ENCODE results near the gene JPT1. TPM values are rescaled to one million over a fixed set of nuclear protein-coding genes. Genes with fewer than 3 reads are reported as not detected.

Gene JPT1
- total RNA-seq, 1 experiment from 2014 or later: 448 TPM

GRCh38 chr17:75110234-75110937, 43.9 kb downstream of the JPT1 start:
- DNase-seq (ENCODE audit: low read depth, low spot score) (no peak), ATAC-seq (no peak)
- in situ Hi-C loops (cut with HindIII; ENCODE audit: low pct_unique_long_range_greater_than_20kb, low sequenced_read_pairs): no loop called here
- intact Hi-C loops (cut with micrococcal nuclease; ENCODE audit: unreplicated experiment): no loop called here
- POLR2A ChIA-PET: interaction anchor here (0.6 to 0.7 kb wide), 3 partner anchors 49 to 284 kb away, joined by 3 read pairs; no protein-coding TSS in a partner anchor
- TF ChIP-seq SIN3A (IDR thresholded peaks at IDR 0.05; ENCODE audit: borderline replicate concordance, insufficient read depth, low read depth, low read length) (no peak), CTCF (IDR thresholded peaks at IDR 0.05) (no peak), REST (IDR thresholded peaks at IDR 0.05; ENCODE audit: insufficient read depth in 1 of 2, low read depth in 2 of 2, low read length in 1 of 2) (no peak)
- Histone ChIP-seq H3K27ac (ENCODE audit: low read length) (peak overlapping the region; percentile 88), H3K4me1 (ENCODE audit: control insufficient read depth, insufficient read depth, low read length) (peaks cover 36% of the 10 kb centered on the region), H3K27me3 (ENCODE audit: control insufficient read depth, insufficient read depth, low read length) (no peaks in the 10 kb centered on the region), H3K4me3 (ENCODE audit: low read depth in 2 of 2, low read length in 2 of 2) (peak overlapping the region; percentile 83 to 88), H3K9me3 (ENCODE audit: control insufficient read depth, insufficient read depth, low read depth, low read length) (no peaks in the 10 kb centered on the region), H3K36me3 (ENCODE audit: control insufficient read depth, insufficient read depth, low read length) (peaks cover 6% of the 10 kb centered on the region; the same call in 1 of the 2 replicates)
- CTCF ChIA-PET: interaction anchor here (0.6 to 1.7 kb wide), 4 partner anchors 10 to 308 kb away, joined by 5 to 13 read pairs (median 6); no protein-coding TSS in a partner anchor
- BruUV-seq (replicated peaks): no TSS peak

- intact Hi-C loops (cut with micrococcal nuclease; ENCODE audit: unreplicated experiment) (loop anchor here (10.0 kb wide), 1 partner anchor 135 kb away; the partner anchor contains the start of gene HID1), in situ Hi-C loops (cut with HindIII; ENCODE audit: low pct_unique_long_range_greater_than_20kb, low sequenced_read_pairs) (no loop called here)
- H3K4me3 ChIP-seq (ENCODE audit: low read depth in 2 of 2, low read length in 2 of 2): peak within 1 kb of the TSS; percentile 83 to 88
- no peaks in the 10 kb centered on the region for H3K27me3 ChIP-seq (ENCODE audit: control insufficient read depth, insufficient read depth, low read length)
- peaks cover 6% of the 10 kb centered on the region; the same call in 1 of the 2 replicates for H3K36me3 ChIP-seq (ENCODE audit: control insufficient read depth, insufficient read depth, low read length)
- DNase-seq (ENCODE audit: low read depth, low spot score) (no peak), ATAC-seq (peak; percentile 78)
- ChIA-PET CTCF (interaction anchor here (1.7 kb wide), 1 partner anchor 55 kb away, joined by 6 read pairs; no protein-coding TSS in a partner anchor), POLR2A (interaction anchor here (0.6 to 0.7 kb wide), 2 partner anchors 50 to 243 kb away, joined by 3 read pairs; no protein-coding TSS in a partner anchor)
- peak; percentile 87; the same call in 1 of the 2 replicates for TF ChIP-seq SIN3A (IDR thresholded peaks at IDR 0.05; ENCODE audit: borderline replicate concordance, insufficient read depth, low read depth, low read length)
- TF ChIP-seq TCF7L2 (IDR thresholded peaks at IDR 0.05; ENCODE audit: low read depth, low read length): no peak
- TF ChIP-seq CTCF (IDR thresholded peaks at IDR 0.05): no peak
- TF ChIP-seq POLR2AphosphoS5 (IDR thresholded peaks at IDR 0.05; ENCODE audit: low read depth, low read length): peak; percentile 92
- no peak for TF ChIP-seq REST (IDR thresholded peaks at IDR 0.05; ENCODE audit: insufficient read depth in 1 of 2, low read depth in 2 of 2, low read length in 1 of 2)
- no TSS peak for BruUV-seq (replicated peaks)
- no peaks in the 10 kb centered on the region for H3K9me3 ChIP-seq (ENCODE audit: control insufficient read depth, insufficient read depth, low read depth, low read length)
- H3K27ac ChIP-seq (ENCODE audit: low read length): peak within 1 kb of the TSS; percentile 88
- H3K4me1 ChIP-seq (ENCODE audit: control insufficient read depth, insufficient read depth, low read length): peaks cover 42% of the 10 kb centered on the region
Observed at GRCh38 chr17:75109407-75110233, 44.7 kb downstream of the JPT1 start, which contains the start of gene ARMC7. Gene ARMC7, plus strand, starts transcription at chr17:75109969. Its CDS starts 320 bp downstream, at chr17:75110289.

Measured in Panc1 (cell line).